MG63 (cell line): ENCODE data around the gene SLC44A5. TPM values are rescaled to one million over a fixed set of nuclear protein-coding genes. Genes with fewer than 3 reads are reported as not detected.
A peak's percentile ranks its signal among the peaks of the same experiment; 100 is the strongest.

Experiments used
- DNase-seq: peaks from one replicate; pipeline ENCODE4 v3.0.0-alpha.2; 2020
- H3K27me3 ChIP-seq: fragments of 250-450 bp; sonication (Bioruptor Pico); 2 replicates; pipeline ENCODE4 v1.5.1; 2020; ENCODE audit warnings: mild to moderate bottlenecking, moderate library complexity
- H3K36me3 ChIP-seq: fragments of 250-450 bp; sonication (Bioruptor Pico); 2 replicates; pipeline ENCODE4 v1.5.1; 2020; ENCODE audit warnings: mild to moderate bottlenecking, moderate library complexity
- H3K4me3 ChIP-seq: fragments of 250-450 bp; sonication (Bioruptor Pico); 2 replicates; pipeline ENCODE4 v1.5.1; 2020; ENCODE audit warnings: mild to moderate bottlenecking, moderate library complexity
- H3K9me3 ChIP-seq: fragments of 250-450 bp; sonication (Bioruptor Pico); 2 replicates; pipeline ENCODE4 v1.5.1; 2020; ENCODE audit warnings: mild to moderate bottlenecking, moderate library complexity
- total RNA-seq: library from RNA; depleted of rRNA; stranded (reverse); fragments of >200 nt; shearing (Covaris generic); gene quantifications from 2 replicates; pipeline ENCODE4 v1.2.3, GENCODE V29; 2014; ENCODE audit warnings: low replicate concordance; rRNA removed

The SLC44A5 gene
- total RNA-seq, 1 experiment from 2014 or later = not detected

- no peaks in the 10 kb centered on the region for H3K9me3 ChIP-seq
- no peak overlapping the region for H3K4me3 ChIP-seq
- no peaks in the 10 kb centered on the region for H3K36me3 ChIP-seq
- no peaks in the 10 kb centered on the region for H3K27me3 ChIP-seq
- DNase-seq = peak; percentile 38
These were observed 439.9 kb downstream of the SLC44A5 start for GRCh38 chr1:75170981-75171380.

GRCh38 chr1:75170011-75170410 lies 440.9 kb downstream of the SLC44A5 start:
- H3K27me3 ChIP-seq = no peaks in the 10 kb centered on the region
- no peak overlapping the region for H3K4me3 ChIP-seq
- H3K9me3 ChIP-seq = no peaks in the 10 kb centered on the region
- DNase-seq = no peak
- no peaks in the 10 kb centered on the region for H3K36me3 ChIP-seq

GRCh38 chr1:75166821-75167220 lies 444.1 kb downstream of the SLC44A5 start:
- no peak for DNase-seq
- Histone ChIP-seq H3K36me3 (no peaks in the 10 kb centered on the region), H3K9me3 (no peaks in the 10 kb centered on the region), H3K27me3 (no peaks in the 10 kb centered on the region), H3K4me3 (no peak overlapping the region)

- no peak overlapping the region for H3K4me3 ChIP-seq
These were observed 445.6 kb downstream of the SLC44A5 start for GRCh38 chr1:75165264-75165663.

GRCh38 chr1:75159154-75159553 lies 451.8 kb downstream of the SLC44A5 start:
- Histone ChIP-seq H3K27me3 (no peaks in the 10 kb centered on the region), H3K9me3 (no peaks in the 10 kb centered on the region; the same call in 1 of the 2 replicates), H3K36me3 (no peaks in the 10 kb centered on the region), H3K4me3 (no peak overlapping the region)
- DNase-seq = no peak

More at GRCh38 chr1:75165264-75165663, 445.6 kb downstream of the SLC44A5 start:
- H3K27me3 ChIP-seq = no peaks in the 10 kb centered on the region
- DNase-seq = no peak
- no peaks in the 10 kb centered on the region for H3K9me3 ChIP-seq
- no peaks in the 10 kb centered on the region for H3K36me3 ChIP-seq

Other genes with a start within 250 kb of the SLC44A5 start
- gene ACADM, start 113.6 kb upstream of the SLC44A5 start, total RNA-seq = 26.9 and 62.7 TPM in 2 replicates
- gene RABGGTB, start 175.1 kb upstream of the SLC44A5 start, total RNA-seq = 95.1 and 148 TPM in 2 replicates
- not detected in 2 replicates for gene MSH4, start 185.8 kb upstream of the SLC44A5 start, total RNA-seq